Panc1 (cell line): Measurements from ENCODE around the gene OSBPL9.

Experiments
- CTCF ChIP-seq: fragments of 450-650 bp; IDR thresholded peaks from 2 replicates; pipeline ENCODE4 v1.5.1; 2017; ENCODE audit warnings: mild to moderate bottlenecking
- POLR2AphosphoS5 ChIP-seq: IDR thresholded peaks from 2 replicates; pipeline ENCODE4 v1.6.1; 2012; ENCODE audit warnings: mild to moderate bottlenecking, low read depth, low read length, moderate library complexity
- REST ChIP-seq, 2 experiments: IDR thresholded peaks; 2 replicates each; pipeline ENCODE4 v1.6.1; 2011 to 2012; ENCODE audit warnings: low read depth in 2 of 2, control low read depth in 1 of 2, low read length in 1 of 2, mild to moderate bottlenecking in 1 of 2, moderate library complexity in 1 of 2; ENCODE audit not compliant: insufficient read depth in 1 of 2
- SIN3A ChIP-seq: IDR thresholded peaks from 2 replicates; pipeline ENCODE4 v1.6.1; 2012; ENCODE audit warnings: low read depth, mild to moderate bottlenecking, low read length, moderate library complexity, borderline replicate concordance; ENCODE audit not compliant: insufficient read depth
- TCF7L2 ChIP-seq: IDR thresholded peaks from 2 replicates; pipeline ENCODE4 v1.6.1; 2011; ENCODE audit warnings: mild to moderate bottlenecking, low read depth, low read length, inconsistent platforms

GRCh38 chr1:51569284-51570062, 47.4 kb upstream of the OSBPL9 start:
- TF ChIP-seq REST (IDR thresholded peaks at IDR 0.05; ENCODE audit: insufficient read depth in 1 of 2, low read depth in 2 of 2, low read length in 1 of 2): no peak
- TF ChIP-seq CTCF: peak; percentile 62
- no peak for TF ChIP-seq SIN3A
- peak; percentile 66; the same call in 1 of the 2 replicates for TF ChIP-seq POLR2AphosphoS5
- 0 out of 2 replicates have a peak, but pooled peaks have one; percentile 36 for TF ChIP-seq TCF7L2
